GM18499 (cell line): ENCODE data around the gene SUMO4.

Experiments used
- ATAC-seq: cut with Tn5 transposase; IDR thresholded peaks from one replicate; pipeline ENCODE4 v1.9.1; 2021; ENCODE audit warnings: moderate number of reproducible peaks; ENCODE audit not compliant: insufficient read depth, unreplicated experiment

The SUMO4 gene

DNA sequence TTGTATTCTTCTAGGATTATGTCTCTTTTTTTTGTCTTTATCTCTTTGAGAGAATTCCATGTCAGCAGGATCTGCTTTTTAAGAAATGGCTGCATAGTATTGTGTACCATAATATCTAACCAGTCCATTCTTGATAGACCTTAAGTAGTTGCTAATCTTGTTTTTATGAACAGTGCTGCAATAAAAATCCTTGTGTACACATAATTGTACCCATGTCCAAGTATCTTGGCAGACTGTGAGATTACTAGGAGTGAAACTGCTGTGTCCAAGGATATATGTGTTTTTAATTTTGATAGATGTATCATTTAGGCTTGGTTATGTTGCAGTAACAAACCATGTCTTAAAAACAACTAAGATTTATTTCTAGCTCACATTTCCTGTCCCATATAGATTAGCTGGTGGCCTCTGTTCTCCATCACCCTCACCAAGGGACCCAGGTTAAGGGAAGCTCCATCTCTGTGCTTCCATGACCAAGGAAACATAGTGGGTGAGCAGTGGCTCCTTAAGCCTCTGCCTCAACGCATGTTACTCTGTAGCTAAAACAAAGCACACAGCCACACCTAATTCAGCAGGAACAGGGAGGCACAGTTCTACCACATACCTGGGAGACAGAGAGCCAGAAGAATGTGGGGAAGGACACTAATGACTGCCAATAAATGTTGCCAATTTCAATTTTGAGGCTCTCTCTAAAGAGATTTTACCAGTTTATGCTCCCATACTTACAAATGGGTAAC, 12.1 kb upstream of the SUMO4 start:
- ATAC-seq, result no peak

- ATAC-seq, result no peak
Observed at GRCh38 chr6:149389509-149390297, 10.4 kb upstream of the SUMO4 start.

- no peak for ATAC-seq
Observed at GRCh38 chr6:149392093-149392492, 8.0 kb upstream of the SUMO4 start.

- no peak for ATAC-seq
Observed at GRCh38 chr6:149392535-149392934, 7.5 kb upstream of the SUMO4 start.

DNA sequence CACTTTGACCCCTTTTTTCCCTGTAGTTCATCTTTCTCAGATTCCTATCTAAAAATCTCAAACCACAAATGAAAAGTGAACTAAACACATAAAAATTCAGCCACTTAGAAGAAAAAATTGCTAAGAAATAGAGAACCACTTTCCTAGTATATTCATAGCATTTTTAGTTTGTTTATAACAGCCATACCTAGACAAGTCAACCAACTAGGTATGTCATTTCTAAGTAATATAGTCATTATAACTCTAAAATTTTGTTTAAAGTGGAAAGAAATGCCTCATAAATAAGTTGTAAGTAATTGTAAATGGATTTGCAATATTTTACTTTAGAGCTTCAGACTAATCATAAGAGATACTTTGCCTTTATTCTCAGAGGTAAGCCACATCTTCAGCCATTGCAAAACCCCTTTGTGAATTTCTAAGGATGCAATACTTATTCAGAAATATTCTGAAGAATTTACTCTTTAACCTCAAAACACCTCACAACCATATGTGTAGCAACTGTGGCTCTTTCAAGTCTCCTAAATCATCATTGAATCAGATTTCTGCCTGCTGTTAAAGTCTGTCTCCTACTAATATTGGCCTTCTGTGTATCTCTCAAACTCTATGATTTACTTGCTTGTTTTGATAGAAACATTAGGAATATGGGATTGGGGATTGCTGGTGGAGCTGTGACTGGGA, 6.9 kb upstream of the SUMO4 start:
- ATAC-seq, result no peak

DNA sequence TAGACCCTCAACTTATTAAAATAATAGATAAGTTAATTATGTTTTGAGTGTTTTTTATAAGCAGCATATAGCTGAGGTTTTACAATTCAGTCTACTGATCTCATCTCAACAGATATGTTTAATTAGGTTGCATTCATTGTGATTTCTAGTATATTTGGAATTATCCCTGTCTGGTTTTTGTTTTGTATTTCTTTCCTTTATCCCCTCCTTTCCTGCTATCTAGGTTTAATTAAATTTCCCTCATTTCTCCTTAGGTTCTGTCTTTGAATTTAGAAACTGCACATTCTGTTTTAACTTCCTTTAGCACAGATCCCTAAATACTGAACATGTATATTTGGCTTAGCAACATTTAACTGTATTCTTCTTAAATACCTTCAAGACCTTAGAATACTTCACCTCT, 4.9 kb upstream of the SUMO4 start:
- no peak for ATAC-seq

DNA sequence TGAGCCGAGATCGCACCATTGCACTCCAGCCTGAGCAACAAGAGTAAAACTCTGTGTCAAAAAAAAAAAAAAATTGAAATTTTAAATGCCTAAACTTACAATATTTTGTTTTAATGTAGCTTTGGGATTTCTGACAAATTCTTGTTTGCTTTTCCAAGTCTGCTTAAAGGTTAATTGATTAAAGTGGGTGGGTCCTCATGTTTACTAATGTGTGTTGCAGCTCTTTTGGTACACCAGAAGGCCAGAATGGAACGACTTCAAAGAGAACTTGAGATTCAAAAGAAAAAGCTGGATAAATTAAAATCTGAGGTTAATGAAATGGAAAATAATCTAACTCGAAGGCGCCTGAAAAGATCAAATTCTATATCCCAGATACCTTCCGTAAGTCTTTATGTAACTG, 2.7 kb upstream of the SUMO4 start:
- ATAC-seq, result no peak

GRCh38 chr6:149403534-149403933, 3.5 kb downstream of the SUMO4 start:
- ATAC-seq, result no peak

- no peak for ATAC-seq
Observed at GRCh38 chr6:149405823-149406765, 6.0 kb downstream of the SUMO4 start.

DNA sequence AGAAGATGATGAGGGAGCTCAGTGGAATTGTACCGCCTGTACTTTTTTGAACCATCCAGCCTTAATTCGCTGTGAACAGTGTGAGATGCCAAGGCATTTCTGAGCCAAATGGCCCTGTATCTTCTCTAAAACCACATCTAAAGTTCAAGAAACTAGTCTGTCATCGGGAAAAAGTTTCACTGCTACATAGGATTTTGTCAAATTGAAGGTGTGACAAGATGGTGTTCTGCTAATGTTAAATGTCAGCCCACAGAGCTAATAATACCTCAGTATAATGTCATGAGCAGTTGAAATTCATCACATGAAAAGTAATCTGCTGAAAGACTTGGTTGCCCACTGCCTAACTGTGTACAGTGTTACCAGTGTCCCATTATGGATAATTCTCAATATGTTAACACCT, 9.6 kb downstream of the SUMO4 start:
- no peak for ATAC-seq

- no peak for ATAC-seq
Observed at GRCh38 chr6:149410557-149410956, 10.5 kb downstream of the SUMO4 start.

DNA sequence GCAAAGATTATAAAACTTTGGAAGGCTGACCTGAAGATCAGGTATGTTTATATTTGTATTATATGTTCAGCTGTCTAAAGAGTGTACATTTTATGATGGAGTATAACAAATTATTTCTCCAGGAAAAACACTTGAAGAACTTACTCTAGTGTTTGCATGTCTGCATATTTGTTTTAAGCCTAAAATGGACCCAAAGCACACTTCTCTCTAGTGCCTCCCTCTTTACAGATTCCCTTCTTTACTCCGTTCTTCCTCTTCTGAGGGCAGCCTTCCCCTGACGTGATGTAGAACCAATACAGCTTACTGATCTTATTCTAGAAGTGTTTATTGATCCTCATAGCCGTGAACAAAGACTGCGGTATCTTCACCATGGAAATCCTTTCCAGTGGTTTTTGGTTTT, 13.9 kb downstream of the SUMO4 start:
- ATAC-seq, result no peak

DNA sequence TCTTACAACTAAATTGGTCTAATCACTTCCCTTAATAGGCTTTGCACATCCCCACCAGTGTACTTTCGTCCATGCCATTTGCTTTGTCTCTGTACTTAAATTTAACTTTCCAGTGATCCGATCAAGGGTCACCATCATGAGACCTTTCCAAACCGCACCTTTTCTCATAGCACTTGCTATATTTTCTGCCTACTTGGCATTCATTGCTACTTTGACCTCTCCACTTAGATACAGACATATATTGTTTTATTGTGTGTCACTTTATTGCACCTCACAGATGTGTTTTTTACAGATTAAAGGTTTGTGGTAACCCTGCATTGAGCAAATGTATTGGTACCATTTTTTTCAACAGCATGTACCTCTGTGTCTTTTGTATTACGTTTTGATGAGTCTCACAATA, 14.8 kb downstream of the SUMO4 start:
- ATAC-seq, result no peak

DNA sequence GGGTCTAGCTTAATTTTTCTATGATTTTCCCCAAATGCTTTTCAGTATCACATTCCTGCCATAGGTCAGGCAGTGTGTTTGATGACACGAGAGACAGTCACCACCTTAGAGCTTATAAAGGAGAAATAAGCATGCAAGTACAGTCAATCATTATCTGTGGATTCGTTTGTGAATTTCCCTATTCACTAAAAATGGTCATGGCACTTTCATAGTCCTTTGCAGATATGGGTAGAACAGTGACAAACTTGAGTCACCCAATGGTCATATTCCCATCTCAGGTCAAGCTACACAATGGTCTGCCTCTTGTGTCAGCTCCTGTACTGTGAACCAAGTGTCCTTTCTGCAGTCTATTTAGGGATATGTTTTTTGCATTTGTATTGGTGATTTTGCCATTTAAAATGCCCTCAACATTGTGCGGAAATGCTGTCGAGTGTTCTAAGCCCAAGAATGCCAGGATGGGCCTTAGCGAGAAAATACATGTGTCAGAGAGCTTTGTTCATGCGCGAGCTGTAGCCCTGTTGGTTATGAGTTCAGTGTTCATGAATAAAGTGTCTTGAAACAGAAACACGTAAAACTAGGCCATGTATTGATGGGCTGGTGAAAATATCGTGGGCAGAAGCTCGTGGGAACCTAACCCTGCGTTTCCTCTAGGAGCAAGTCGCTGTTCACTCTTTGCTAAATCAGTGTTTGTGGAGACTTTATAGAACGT, 19.8 kb downstream of the SUMO4 start:
- no peak for ATAC-seq

DNA sequence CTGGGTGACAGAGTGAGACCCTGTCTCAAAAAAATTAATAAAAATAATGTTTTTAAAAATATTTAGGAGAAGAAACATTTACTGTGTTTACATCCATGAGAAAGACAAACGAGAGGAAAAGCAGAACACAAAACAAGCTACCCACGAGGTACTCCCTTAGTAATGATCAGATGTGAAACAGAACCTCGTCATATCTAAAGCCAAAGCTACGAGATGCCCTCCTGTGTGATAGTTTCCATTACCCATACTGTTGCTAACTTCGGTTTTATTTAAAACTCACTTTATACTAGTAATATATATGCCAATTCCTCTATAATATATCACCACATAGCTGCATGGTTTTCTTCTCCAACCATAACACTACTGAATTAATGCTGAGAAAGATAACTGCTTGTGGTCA, 21.1 kb downstream of the SUMO4 start:
- no peak for ATAC-seq

DNA sequence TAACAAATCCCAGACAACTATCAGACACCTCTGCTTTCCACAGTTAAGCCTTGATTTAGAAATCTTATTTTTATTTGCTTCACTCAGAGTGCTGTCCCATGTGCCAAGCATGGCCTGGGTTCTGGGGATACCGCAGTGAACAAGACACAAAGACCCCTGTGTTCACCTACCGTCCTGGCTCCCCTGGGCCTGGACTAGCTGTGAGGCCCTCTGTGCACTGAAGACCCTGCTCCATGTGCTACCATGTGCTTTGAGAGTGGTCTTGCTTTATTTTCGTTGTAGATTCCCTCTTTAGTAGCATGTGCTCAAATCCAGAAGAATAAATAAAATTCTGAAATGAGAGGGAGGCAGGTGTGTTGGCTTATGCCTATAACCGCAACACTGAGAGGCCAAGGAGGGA, 22.5 kb downstream of the SUMO4 start:
- ATAC-seq, result no peak

DNA sequence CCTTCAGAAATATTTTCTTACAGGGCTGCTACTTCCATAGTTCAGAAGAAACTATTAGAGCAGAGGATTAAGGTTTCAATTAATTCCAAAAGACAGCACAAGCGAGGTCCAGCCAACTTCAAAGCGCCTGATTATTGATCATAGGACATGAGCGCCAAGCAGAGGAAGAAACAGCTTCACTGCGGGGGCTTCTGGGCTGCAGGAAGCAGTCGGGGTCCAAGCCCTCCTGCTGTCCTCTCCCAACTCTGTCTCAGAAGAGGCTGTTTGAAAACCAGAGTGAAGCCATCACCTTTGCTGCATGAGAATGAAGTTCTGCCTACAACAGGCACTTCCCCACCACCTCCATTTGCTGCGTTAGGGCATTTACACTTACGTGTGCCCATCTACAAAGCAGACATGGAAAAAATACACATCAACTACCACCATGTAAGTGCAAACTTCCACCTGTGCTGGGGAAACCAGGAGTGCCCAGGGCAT, 23.9 kb downstream of the SUMO4 start:
- no peak for ATAC-seq

- no peak for ATAC-seq
Observed at GRCh38 chr6:149425224-149425623, 25.2 kb downstream of the SUMO4 start.

- ATAC-seq, result no peak
Observed at GRCh38 chr6:149425754-149426153, 25.7 kb downstream of the SUMO4 start.

GRCh38 chr6:149428606-149429005, 28.5 kb downstream of the SUMO4 start:
- ATAC-seq, result no peak
